ENCODE data around the gene COPS9.

Gene COPS9

DNA sequence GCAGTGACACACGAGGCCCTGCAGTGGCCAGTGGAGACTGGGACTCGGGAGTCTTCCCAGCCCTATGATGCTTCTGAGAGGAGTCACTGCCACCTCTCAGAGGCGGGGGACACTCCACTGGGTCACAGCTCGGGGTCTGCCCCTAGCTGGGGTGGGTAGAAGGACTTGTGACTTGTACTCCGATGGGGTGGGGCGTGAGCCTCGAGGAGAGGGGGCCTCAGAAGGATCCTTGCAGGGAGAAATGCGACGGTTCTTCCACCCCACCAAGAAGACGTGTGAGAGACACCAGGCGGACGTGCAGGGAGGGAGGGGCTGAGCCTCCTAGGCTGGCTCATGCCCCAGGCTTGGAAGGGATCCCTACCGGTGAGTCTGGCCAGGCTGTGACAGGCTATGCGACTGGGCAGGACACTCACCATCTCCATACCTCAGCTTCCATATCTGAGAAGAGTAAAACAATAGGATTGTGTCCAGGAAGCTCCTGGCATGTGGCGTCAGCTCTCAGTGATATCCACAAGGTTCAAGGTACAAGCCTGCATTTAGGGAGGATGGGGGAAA lies 15.4 kb upstream of the COPS9 start:
- DNase-seq (ENCODE audit: low read depth, low spot score): no peak

DNA sequence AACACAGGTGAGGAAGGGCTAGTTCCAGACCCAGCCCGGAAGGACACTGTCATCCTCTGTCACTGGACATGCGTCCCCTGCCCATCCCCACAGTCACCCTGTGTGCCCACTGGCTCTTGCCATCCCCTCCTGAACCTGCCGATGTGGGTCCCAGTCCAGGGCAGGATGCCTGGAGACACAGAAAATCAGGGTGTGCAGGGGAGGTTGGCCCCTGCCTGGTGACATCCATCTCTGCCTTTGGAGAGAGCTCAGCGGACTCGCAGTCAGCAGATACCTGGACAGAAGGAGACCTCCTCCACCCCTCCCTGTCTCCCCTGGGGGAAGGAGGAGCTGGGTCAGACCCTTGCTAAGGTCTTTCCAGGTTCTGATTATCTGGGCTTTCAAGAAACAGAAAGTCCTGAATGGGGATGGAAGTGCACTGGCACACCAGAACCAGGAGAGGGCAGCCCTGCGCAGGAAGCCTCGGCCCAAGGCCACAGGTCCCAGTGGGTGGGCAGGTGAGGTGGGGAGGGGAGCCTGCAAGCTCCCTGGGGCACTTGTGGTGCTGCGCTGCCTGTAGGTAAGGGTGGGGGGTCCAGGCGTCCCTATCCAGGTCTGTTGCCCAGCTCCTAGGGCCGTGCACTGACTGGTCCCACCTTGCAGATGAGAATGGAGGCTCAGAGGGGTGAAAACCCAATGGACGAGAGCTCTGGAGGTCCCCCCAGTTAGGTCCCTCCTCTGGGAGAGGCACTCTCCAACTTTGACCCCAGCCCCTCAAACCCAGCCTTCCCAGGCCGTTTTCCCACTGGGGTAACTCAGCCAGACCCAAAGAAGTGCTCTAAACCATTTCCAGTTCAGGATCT lies 14.1 kb upstream of the COPS9 start:
- no peak overlapping the region for H3K27ac ChIP-seq
- no peak for DNase-seq (ENCODE audit: low read depth, low spot score)

More for the DNA sequence above, 15.4 kb upstream of the COPS9 start:
- no peak overlapping the region for H3K27ac ChIP-seq

DNA sequence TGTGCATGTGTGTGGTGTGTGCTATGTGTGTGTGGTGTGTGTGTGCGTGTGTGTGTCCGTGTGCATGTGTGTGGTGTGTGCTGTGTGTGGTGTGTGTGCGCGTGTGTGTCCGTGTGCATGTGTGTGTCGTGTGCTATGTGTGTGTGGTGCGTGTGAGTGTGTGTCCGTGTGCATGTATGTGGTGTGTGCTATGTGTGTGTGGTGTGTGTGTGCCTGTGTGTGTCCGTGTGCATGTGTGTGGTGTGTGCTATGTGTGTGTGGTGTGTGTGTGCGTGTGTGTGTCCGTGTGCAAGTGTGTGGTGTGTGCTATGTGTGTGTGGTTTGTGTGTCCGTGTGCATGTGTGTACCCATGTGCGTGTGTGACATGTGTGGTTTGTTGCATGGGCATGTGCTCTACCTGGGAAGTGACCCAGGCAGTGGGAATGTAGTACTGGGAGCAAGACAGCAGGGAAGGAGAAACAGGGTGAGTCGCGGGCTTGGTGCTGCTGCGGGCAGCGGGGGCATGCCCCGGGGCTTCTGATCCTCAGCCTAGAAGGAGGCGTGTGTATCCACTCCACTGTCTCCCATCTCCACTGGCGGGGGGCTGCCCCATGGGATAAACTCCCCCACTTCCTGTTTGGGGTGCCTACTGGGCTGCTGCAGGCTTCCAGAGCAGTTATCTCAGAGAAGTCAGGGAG lies 11.9 kb upstream of the COPS9 start:
- DNase-seq (ENCODE audit: low read depth, low spot score): no peak
- no peak overlapping the region for H3K27ac ChIP-seq

DNA sequence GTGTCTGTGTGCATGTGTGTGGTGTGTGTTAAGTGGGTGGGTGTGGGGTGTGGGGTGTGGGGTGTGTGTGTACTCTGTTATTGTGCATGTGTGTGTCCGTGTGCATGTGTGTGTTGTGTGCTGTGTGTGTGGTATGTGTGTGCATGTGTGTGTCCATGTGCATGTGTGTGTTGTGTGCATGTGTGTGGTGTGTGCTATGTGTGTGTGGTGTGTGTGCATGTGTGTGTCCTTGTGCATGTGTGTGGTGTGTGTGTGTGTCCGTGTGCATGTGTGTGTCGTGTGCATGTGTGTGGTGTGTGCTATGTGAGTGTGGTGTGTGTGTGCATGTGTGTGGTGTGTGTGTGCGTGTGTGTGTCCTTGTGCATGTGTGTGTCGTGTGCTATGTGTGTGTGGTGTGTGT lies 11.3 kb upstream of the COPS9 start:
- no peak overlapping the region for H3K27ac ChIP-seq
- DNase-seq (ENCODE audit: low read depth, low spot score): no peak

DNA sequence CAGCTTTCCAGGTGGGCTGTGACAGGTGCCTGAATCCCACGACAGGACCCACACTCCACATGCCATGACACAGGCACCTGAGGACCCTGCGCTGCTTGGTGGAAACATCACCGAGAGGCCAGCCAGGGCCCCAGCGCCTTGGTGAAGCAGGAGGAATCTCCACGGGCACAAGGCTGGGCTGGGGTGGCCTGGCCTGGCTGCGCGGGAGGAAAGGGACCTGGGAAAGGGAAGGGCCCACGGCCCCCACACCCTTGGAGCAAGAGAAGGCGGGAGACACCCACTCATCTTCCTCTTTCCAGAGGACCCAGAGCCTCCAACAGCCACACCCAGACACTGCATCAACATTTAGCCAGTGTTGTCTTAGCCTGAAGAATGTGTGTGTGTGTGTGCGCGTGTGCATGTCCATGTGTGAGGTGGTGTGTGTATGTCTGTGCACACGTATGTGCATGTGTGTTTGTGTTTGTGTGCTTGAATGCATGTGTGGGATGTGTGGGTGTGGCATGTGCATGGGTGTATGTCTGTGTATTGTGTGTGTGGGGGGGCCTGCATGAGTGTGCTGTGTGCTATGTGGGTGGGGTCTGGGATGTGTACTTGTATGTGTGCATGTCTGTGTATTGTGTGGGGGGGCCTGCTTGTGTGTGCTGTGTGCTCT lies 10.6 kb upstream of the COPS9 start:
- no peak for DNase-seq (ENCODE audit: low read depth, low spot score)

DNA sequence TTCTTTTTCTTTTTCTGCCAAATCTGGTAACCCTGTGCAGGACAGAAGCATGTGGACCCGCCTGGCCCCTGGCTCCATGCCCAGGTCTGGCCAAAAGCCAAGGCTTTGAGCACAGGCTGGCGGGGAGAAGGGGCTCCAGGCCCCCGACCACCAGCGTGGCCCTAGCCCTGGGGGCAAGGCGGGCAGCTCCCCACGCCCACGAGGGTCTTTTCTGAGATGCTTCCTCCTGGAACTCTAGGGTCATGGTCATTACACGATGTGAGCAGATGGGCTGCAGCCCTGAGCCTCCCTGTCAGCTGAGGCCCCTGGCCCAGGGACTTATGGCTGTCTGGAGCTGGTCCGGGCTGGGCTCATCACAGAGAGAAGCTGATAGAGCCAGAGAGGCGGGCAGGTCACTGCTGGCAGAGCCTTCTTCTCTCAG lies 10.0 kb upstream of the COPS9 start:
- no peak for DNase-seq (ENCODE audit: low read depth, low spot score)
- H3K27ac ChIP-seq: no peak overlapping the region

More for the DNA sequence above, 10.6 kb upstream of the COPS9 start:
- H3K27ac ChIP-seq: no peak overlapping the region

DNA sequence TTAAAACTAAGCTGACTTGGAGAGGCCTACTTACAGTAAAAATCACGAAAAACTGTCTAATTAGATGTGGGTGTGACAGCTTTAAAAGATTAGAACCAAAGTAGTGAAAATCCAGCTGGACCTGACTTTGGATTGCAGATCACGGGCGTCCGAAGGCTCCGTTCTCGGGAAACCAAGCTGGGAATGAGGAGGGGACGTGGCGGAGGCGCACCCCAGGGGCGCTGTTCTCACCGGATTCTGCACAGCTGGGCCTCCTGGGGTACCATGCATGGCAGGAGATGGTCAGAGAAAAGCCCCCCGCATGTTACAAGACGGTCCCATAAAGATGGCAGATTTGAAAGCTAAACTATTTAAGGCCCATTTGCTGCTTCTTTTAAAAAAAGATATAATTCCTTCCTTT lies 9.4 kb upstream of the COPS9 start:
- no peak for DNase-seq (ENCODE audit: low read depth, low spot score)

DNA sequence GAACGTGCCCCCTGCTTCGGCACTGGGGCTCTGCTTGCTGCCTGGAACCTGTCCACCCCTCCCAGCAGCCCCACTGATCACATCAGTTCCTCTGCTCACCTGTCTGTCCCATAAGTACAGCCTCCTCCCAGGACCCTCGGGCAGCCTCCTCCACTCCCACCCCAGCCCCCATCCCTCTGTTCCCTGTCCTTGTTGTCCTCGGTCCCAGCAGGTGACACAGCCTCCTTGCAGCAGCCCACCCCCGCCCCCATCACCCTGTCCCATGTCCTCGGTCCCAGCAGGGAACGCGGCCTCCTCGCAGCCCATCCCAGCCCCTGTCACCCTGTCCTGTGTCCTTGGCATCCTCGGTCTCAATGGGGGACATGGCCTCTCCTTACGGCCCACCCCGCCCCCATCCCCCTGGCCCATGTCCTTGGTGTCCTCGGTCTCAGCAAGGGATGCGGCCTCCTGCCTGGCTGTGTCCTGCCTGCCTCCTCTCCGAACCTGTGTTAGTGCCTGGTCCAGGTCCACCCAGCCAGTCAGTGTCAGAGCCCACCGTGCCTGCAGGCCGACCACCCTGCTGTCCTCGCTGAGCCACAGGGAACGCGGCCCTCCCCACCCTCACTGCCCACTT lies 8.7 kb upstream of the COPS9 start:
- H3K27ac ChIP-seq: no peak overlapping the region
- DNase-seq (ENCODE audit: low read depth, low spot score): no peak

More for the DNA sequence above, 9.4 kb upstream of the COPS9 start:
- H3K27ac ChIP-seq: no peak overlapping the region

DNA sequence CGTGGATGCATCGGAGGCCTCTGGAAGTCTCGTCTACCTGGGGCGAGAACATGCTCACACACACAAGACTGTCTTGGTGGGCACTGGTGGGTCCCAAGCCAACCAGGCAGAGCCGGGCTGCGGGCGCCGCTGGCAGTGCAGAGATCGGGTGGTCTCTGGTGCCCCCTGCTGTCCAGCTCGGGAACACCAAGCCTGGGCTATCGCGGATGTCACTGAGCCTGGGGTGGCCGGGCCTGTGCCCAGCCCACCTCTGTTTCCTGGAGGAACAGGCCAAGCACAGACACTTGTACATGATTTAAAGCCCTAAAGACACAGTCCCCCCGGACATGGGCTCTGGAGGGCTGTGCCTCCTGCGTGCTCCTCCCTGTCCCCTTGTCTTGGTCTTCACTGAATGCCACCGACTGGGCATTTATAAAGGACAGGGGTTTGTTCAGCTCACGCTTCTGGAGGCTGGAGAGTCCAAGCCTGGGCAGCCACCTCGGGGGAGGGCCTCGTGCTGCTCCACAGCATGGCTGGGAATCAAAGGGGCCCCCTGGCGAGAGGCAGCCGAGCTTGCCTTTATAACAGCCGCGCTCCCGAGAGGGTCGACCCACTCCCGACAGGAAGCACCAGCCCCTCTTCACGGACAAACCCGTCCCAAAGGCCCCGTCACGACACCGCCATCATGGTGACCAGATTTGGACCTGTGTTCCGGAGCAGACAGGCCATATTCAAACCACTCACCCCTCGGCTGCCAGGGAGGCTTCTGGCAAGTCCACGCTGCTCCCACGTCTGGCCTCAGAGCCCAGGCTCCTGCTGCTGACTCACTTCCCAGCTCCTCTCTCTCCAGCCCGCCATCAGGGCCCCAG lies 7.9 kb upstream of the COPS9 start:
- DNase-seq (ENCODE audit: low read depth, low spot score): no peak
- no peak overlapping the region for H3K27ac ChIP-seq

DNA sequence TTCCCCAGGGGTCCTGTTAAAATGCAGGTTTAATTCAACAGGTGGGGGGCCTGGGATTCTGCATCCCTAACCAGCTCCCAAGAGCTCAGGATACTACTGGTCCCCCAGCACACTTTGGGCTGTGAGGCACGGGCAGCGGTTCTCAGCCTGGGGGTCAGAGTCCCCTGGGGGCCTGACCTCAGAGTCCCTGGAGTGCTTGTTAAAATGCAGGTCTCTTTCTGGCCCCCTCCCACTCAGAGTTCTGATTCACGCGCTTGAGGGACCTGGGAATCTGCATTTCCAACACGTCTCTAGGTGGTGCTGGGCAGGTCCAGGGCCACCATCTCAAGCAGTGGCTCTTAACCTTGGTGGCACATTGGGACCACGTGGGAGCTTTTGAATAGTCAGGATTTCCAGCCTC lies 7.2 kb upstream of the COPS9 start:
- H3K27ac ChIP-seq: no peak overlapping the region
- no peak for DNase-seq (ENCODE audit: low read depth, low spot score)

DNA sequence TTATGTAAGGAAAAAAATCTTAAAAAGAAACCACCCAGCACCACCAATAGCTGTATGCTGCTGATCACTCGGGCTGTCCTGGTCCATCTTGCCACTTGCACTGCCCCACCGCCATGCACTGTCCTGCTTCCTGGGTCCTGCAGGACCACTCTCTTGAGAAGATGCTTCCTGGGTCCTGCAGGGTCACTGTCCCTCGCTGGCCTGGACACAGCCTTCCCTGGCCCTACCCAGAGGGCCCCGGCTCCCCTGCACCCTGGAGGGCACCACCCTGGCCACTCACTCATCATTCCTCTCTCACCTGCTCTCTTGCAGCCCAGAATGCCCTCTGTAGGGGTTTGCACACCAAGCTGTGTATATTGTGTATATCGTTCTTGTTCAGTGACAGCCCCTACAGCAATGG lies 6.8 kb upstream of the COPS9 start:
- H3K27ac ChIP-seq: no peak overlapping the region
- no peak for DNase-seq (ENCODE audit: low read depth, low spot score)

DNA sequence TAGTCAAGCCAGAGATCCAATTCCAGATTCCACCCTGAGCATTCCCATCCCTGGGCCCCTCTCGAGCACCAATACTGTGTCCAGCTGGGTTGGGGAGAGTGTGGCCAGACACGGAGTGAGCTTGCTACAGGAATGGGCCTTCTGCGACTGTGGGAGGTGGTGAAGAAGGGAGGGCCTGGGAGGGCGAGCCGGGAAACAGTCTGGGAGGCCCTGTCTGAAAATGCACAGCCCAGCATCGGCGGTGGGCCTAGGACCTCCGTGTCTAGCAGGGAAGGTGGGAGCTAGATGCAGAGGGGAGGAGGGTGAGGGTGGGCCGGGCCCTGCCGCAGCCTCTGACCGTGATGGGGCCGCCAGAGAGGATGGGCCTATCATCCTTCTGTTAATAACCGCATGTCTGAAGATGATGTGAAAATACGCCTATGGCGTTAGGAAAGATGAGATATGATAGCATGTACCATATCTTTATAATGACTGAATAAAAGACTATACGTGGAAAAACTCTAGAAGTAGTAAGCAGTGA lies 6.2 kb upstream of the COPS9 start:
- DNase-seq (ENCODE audit: low read depth, low spot score): no peak
- no peak overlapping the region for H3K27ac ChIP-seq

DNA sequence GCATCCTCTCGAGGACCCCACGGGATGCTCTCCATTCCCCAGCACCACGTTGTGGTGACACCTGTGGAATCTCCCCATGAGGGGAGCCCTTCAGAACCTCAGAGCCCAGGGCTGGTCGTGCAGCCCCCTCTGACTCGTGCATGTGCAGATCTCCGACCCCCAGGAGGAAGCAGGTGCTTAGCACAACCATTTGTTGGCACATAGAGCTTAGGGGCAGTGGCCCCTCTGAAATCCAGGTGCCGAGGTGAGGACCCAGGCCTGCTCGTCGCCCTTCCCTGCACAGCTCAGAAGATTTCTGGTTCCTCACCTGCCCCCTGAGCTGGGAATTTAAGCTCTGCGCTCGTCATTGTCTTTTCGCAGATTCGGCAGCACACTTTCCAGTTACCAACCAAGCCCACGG lies 5.6 kb upstream of the COPS9 start:
- H3K27ac ChIP-seq: no peak overlapping the region
- DNase-seq (ENCODE audit: low read depth, low spot score): no peak

DNA sequence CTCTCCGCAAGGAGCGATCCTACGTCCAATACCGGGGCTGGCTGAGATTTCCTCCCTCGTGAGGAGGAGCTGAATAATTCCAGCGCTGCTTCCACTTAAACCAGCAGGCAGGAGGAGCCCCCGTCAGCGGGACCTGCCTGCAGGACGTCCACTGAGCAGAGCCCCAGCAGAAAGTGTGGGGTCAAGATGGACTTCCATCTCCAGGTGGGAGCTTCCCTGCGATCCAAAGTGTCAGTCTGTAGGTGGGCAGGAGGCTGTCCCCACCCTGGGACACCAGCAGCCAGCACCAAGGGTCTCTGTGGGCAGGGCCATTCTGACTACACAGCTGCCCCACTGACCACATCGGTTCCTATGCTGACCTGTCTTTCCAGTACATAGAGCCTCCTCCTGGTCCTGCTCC lies 4.8 kb upstream of the COPS9 start:
- H3K27ac ChIP-seq: no peak overlapping the region
- no peak for DNase-seq (ENCODE audit: low read depth, low spot score)

DNA sequence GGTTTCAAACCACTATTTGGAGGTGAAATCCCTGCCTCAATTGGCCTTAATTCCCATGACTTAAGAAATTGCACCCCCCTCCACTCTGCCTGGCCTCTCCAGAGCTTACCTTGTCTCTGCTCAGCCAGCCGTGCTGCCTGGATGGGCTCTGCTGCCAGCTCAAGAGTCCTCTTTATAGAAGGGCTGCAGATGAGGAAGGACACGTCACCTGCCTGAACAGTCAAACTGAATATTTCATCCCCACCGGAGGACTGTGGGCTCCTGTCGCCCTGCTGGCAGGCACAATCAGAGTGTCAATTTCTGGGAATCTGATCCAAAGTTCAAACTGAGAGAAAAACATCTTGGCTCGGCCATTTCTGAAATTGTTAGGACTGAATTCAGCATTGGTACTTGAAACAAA lies 4.4 kb upstream of the COPS9 start, which contains the start of gene OTOS:
Gene OTOS (minus strand): TSS at position 148 of the 400 bp plus-strand sequence. CDS start 332 bp downstream, outside the sequence.
- DNase-seq (ENCODE audit: low read depth, low spot score): no peak

DNA sequence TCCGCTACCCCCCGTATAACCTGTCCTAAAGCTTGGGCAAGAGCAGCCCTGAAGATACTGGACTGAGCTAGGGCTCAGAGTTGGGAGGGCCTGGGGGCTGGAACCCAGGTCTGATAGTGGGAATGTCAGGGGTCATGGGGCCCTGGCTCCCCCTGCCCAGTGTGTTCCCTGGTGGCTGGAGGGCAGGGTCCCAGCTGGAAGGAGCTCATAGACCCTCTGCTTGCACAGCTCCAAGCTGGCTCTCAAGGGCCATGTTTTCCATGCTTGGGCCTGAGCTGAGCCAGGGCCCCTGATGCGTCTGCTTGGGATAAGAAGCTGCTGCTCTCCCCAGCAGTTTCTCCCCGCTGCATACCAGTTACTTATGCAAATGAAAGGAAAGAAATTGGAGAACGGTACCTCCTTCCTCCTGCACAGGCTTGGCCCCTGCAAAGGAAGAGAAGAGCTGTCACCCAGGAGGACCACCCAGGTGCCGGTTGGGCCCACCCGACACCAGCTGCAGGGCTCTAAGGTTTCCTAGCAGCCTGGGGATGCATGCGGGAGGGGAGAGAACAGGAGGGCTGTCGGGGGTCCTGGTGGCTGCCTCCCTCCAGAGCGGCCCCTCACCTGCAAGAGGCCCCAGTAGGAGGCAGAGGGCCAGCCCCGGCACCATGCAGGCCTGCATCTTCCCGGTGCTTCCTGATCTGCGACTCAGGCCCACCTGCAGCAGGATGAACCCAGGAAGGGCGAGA lies 3.7 kb upstream of the COPS9 start:
- H3K27ac ChIP-seq: no peak overlapping the region
- DNase-seq (ENCODE audit: low read depth, low spot score): no peak

More for the DNA sequence above, 4.4 kb upstream of the COPS9 start, which contains the start of gene OTOS:
- no peak within 1 kb of the TSS for H3K27ac ChIP-seq

DNA sequence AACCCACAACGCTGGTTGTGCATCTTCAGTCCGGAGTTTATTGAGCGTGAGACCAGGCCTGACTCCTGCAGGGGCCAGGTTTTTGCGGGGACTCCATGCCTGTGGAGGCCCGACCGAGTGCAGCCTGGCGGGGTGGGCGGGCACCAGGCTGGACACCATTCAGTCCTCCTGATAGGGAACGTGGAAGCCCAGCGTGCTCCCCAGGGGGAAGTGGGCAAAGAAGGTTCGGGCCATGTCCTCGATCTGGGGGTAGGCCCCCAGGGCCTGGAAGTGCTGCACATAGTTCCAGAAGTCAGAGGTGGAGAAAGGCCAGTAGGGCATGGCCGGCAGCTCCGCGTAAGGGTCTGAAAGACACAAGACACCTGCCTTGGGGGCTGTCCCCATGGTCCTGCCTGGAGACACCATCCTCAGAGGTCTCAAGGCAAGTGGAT lies 2.9 kb upstream of the COPS9 start:
- no peak for DNase-seq (ENCODE audit: low read depth, low spot score)
- H3K27ac ChIP-seq: no peak overlapping the region

DNA sequence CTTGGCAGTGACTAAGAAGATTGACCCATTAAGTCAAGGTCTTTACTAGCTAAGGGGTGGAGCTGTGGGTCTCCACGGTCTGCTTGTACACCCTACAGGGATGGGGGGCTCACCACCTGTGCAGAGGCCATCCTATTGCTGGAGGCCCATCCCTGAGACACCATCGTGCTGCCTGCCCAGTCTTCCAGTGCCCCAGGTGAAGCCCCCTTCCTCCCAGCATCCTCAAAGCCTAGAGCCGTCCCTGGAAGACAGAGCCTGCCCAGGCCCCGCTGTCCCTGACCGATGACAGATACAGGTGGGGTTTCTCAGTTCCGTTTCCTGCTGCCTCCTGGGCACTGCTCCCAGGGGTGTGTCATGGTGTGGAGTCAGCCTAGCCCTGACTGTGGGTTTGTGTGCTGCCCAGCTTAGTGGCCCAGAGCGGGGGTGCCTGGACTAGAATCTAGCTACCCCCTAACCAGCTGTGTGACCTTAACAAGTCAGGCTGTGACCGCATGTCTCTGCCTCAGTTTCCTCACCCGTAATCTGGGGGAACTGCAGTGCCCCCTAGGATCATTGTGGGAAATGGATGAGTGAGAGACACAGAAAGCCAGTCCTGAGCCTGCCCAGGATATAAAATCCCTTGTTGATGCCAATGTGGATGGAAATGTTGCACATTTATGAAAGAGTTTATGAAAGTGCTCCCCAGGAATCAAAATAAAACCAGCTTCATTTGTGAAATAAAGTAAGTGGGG lies 2.3 kb upstream of the COPS9 start:
- no peak overlapping the region for H3K27ac ChIP-seq
- DNase-seq (ENCODE audit: low read depth, low spot score): no peak
